Measurements from ENCODE around the gene ZNF692.

- TF ChIP-seq CTCF (IDR thresholded peaks at IDR 0.05; ENCODE audit: borderline replicate concordance, extremely low read depth, low read length, poor library complexity, severe bottlenecking): no peak
- no peak for TF ChIP-seq EZH2 (IDR thresholded peaks at IDR 0.05; ENCODE audit: borderline replicate concordance, low read depth, low read length, severe bottlenecking)
Observed at GRCh38 chr1:248805876-248806275, 53.0 kb downstream of the ZNF692 start.
